HepG2 (cell line): ENCODE data around the gene BST2. TPM values are rescaled to one million over a fixed set of nuclear protein-coding genes. Genes with fewer than 3 reads are reported as not detected.

Source experiments
- ATAD3A ChIP-seq: sonication (generic); formaldehyde crosslinking; IDR thresholded peaks from 2 replicates; pipeline ENCODE4 v1.4.0; 2020; ENCODE audit warnings: missing genetic modification reagents
- ELF1 ChIP-seq: sonication (generic); formaldehyde crosslinking; IDR thresholded peaks from 2 replicates; pipeline ENCODE4 v1.4.0; 2020; ENCODE audit warnings: missing genetic modification reagents
- KAT8 ChIP-seq: IDR thresholded peaks from 2 replicates; pipeline ENCODE4 v1.6.1; 2016; ENCODE audit warnings: missing genetic modification reagents, missing compliant biosample characterization
- KDM1A ChIP-seq: IDR thresholded peaks from 2 replicates; pipeline ENCODE4 v1.6.1; 2016; ENCODE audit warnings: missing compliant biosample characterization
- MAF1 ChIP-seq: sonication (generic); formaldehyde crosslinking; IDR thresholded peaks from 2 replicates; pipeline ENCODE4 v1.5.0; 2020; ENCODE audit warnings: missing genetic modification reagents, borderline replicate concordance
- MED1 ChIP-seq: sonication (generic); formaldehyde crosslinking; IDR thresholded peaks from 2 replicates; pipeline ENCODE4 v1.4.0; 2020; ENCODE audit warnings: missing genetic modification reagents
- RAD51 ChIP-seq: fragments of 450-650 bp; IDR thresholded peaks from 2 replicates; pipeline ENCODE4 v1.6.1; 2016; ENCODE audit warnings: borderline replicate concordance
- REPIN1 ChIP-seq: sonication (generic); formaldehyde crosslinking; IDR thresholded peaks from 2 replicates; pipeline ENCODE4 v1.8.0; 2022; ENCODE audit warnings: missing genetic modification reagents, low read depth, mild to moderate bottlenecking, borderline replicate concordance
- SALL1 ChIP-seq: sonication (generic); formaldehyde crosslinking; IDR thresholded peaks from 2 replicates; pipeline ENCODE4 v1.8.0; 2022; ENCODE audit warnings: mild to moderate bottlenecking, missing genetic modification reagents
- U2AF1 ChIP-seq: fragments of 200-400 bp; formaldehyde crosslinking; optimal IDR thresholded peaks from 2 replicates; pipeline ENCODE3; 2017; ENCODE audit warnings: mild to moderate bottlenecking, low read depth, low read length
- YEATS4 ChIP-seq: sonication (generic); formaldehyde crosslinking; IDR thresholded peaks from 2 replicates; pipeline ENCODE4 v1.4.0; 2020; ENCODE audit warnings: missing genetic modification reagents, borderline replicate concordance
- ZIK1 ChIP-seq: sonication (generic); formaldehyde crosslinking; IDR thresholded peaks from 2 replicates; pipeline ENCODE4 v1.5.0; 2020; ENCODE audit warnings: mild to moderate bottlenecking, low read depth, missing genetic modification reagents, borderline replicate concordance
- ZNF230 ChIP-seq: sonication (generic); formaldehyde crosslinking; IDR thresholded peaks from 2 replicates; pipeline ENCODE4 v1.4.0; 2020; ENCODE audit warnings: mild to moderate bottlenecking, missing genetic modification reagents
- ZNF260 ChIP-seq: sonication (generic); formaldehyde crosslinking; IDR thresholded peaks from 2 replicates; pipeline ENCODE4 v1.4.0; 2020; ENCODE audit warnings: missing genetic modification reagents, low read depth, mild to moderate bottlenecking, borderline replicate concordance
- ZNF33A ChIP-seq: sonication (generic); formaldehyde crosslinking; IDR thresholded peaks from 2 replicates; pipeline ENCODE4 v1.5.1; 2020; ENCODE audit warnings: missing genetic modification reagents, mild to moderate bottlenecking, moderate library complexity, borderline replicate concordance
- ZNF567 ChIP-seq: sonication (generic); formaldehyde crosslinking; IDR thresholded peaks from 2 replicates; pipeline ENCODE4 v1.8.1; 2023; ENCODE audit warnings: mild to moderate bottlenecking, missing genetic modification reagents, borderline replicate concordance
- ZNF569 ChIP-seq: sonication (generic); formaldehyde crosslinking; IDR thresholded peaks from 2 replicates; pipeline ENCODE4 v1.5.0; 2020; ENCODE audit warnings: mild to moderate bottlenecking, missing genetic modification reagents, moderate library complexity, borderline replicate concordance
- ZNF572 ChIP-seq: sonication (generic); formaldehyde crosslinking; IDR thresholded peaks from 2 replicates; pipeline ENCODE4 v1.5.1; 2020; ENCODE audit warnings: mild to moderate bottlenecking, missing genetic modification reagents
- ZNF709 ChIP-seq: sonication (generic); formaldehyde crosslinking; IDR thresholded peaks from 2 replicates; pipeline ENCODE4 v1.5.0; 2020; ENCODE audit warnings: mild to moderate bottlenecking, missing genetic modification reagents
- polyA plus RNA-seq, 8 experiments: library from polyadenylated mRNA; depleted of rRNA in 3 of 8; stranded (reverse) in 7 of 8; unstranded in 1 of 8; fragments of >200 nt; fragmentation: Illumina TruSeq in 4 of 8; extraction: Trizol in 4 of 8; gene quantifications; 2 replicates each; pipeline versions ENCODE4 v1.2.1 to v1.2.3, GENCODE V29; 2011 to 2016; ENCODE audit warnings: low read depth in 4 of 8, missing spikeins in 1 of 8, mixed read lengths in 1 of 8; ENCODE audit not compliant: insufficient read depth in 1 of 8
- total RNA-seq, 5 experiments: library from RNA; depleted of rRNA; stranded (reverse); fragments of >200 nt; fragmentation: Illumina TruSeq; extraction: Trizol; gene quantifications; 2 replicates each; pipeline ENCODE4 v1.2.3, GENCODE V29; 2016; ENCODE audit warnings: low read depth in 1 of 5
- TF ChIP-seq, protein P1 (sequence below): sonication (generic); formaldehyde crosslinking; IDR thresholded peaks from 2 replicates; pipeline ENCODE4 v1.4.0; 2020; ENCODE audit warnings: missing genetic modification reagents, mild to moderate bottlenecking, borderline replicate concordance
- TF ChIP-seq, protein P2 (sequence below): IDR thresholded peaks from 2 replicates; pipeline ENCODE4 v1.6.1; 2016; ENCODE audit warnings: mild to moderate bottlenecking
- TF ChIP-seq, protein P3 (sequence below): sonication (generic); formaldehyde crosslinking; IDR thresholded peaks from 2 replicates; pipeline ENCODE4 v1.4.0; 2020; ENCODE audit warnings: missing genetic modification reagents, borderline replicate concordance

The BST2 gene
- total and polyA plus RNA-seq, 2 of the 13 experiments (the other 11 are each of a cell fraction or from before 2014, with no cell fraction given) = 58.8 to 93.8 TPM

DNA sequence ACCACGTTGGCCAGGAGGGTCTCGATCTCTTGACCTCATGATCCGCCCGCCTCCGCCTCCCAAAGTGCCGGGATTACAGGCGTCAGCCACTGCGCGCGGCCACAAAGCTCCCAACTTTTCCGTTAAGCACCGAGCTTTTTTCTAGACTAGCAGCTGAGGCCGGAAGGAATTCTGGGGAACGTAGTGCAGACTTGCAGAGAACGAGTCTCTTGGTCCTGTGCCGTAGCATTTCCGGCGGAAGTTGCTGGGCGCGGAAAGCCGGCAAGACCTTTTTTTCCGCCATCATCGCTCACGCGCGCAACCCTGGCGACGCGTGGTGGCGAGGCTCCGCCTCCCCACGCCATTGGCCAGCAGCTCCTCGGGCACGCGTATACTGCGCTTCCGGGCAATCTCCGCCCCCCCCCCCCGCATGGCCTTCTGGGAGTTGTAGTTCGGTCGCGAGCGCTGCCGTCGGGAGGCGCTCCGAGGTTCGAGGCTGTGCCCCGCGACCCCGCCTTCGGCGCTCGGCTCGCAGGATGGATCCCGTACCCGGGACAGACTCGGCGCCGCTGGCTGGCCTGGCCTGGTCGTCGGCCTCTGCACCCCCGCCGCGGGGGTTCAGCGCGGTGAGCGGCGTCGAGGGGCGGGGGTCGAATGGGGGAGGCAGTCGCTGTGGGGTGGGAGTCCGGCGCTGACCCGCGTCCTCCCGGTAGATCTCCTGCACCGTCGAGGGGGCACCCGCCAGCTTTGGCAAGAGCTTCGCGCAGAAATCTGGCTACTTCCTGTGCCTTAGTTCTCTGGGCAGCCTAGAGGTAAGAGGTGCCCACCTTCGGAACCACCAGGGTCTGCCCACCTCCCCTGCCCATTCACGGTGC lies 14.4 kb upstream of the BST2 start, which contains the start of gene MVB12A (continued):
- TF ChIP-seq ZNF709 (CRISPR knock-in tag) = no peak
- TF ChIP-seq, protein P1, sequence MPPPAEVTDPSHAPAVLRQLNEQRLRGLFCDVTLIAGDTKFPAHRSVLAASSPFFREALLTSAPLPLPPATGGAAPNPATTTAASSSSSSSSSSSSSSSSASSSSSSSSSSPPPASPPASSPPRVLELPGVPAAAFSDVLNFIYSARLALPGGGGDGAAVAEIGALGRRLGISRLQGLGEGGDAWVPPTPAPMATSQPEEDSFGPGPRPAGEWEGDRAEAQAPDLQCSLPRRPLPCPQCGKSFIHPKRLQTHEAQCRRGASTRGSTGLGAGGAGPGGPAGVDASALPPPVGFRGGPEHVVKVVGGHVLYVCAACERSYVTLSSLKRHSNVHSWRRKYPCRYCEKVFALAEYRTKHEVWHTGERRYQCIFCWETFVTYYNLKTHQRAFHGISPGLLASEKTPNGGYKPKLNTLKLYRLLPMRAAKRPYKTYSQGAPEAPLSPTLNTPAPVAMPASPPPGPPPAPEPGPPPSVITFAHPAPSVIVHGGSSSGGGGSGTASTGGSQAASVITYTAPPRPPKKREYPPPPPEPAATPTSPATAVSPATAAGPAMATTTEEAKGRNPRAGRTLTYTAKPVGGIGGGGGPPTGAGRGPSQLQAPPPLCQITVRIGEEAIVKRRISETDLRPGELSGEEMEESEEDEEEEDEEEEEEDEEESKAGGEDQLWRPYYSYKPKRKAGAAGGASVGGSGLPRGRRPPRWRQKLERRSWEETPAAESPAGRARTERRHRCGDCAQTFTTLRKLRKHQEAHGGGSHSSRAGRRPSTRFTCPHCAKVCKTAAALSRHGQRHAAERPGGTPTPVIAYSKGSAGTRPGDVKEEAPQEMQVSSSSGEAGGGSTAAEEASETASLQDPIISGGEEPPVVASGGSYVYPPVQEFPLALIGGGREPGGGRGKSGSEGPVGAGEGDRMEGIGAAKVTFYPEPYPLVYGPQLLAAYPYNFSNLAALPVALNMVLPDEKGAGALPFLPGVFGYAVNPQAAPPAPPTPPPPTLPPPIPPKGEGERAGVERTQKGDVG (CRISPR knock-in tag) = no peak
- no peak for TF ChIP-seq MAF1 (CRISPR knock-in tag)
- no peak for TF ChIP-seq U2AF1
- TF ChIP-seq, protein P2, sequence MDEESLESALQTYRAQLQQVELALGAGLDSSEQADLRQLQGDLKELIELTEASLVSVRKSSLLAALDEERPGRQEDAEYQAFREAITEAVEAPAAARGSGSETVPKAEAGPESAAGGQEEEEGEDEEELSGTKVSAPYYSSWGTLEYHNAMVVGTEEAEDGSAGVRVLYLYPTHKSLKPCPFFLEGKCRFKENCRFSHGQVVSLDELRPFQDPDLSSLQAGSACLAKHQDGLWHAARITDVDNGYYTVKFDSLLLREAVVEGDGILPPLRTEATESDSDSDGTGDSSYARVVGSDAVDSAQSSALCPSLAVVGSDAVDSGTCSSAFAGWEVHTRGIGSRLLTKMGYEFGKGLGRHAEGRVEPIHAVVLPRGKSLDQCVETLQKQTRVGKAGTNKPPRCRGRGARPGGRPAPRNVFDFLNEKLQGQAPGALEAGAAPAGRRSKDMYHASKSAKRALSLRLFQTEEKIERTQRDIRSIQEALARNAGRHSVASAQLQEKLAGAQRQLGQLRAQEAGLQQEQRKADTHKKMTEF (CRISPR knock-in tag) = peak; percentile 77
- TF ChIP-seq KDM1A (CRISPR knock-in tag) = peak; percentile 34; the same call in 1 of the 2 replicates
- TF ChIP-seq MED1 = peak; percentile 81
- peak; percentile 36; the same call in 1 of the 2 replicates for TF ChIP-seq REPIN1 (CRISPR knock-in tag)
- TF ChIP-seq YEATS4 = peak; percentile 61; the same call in 1 of the 2 replicates
- TF ChIP-seq RAD51 = no peak
- TF ChIP-seq ZNF33A (CRISPR knock-in tag) = 0 out of 2 replicates have a peak, but pooled peaks have one; percentile 67
- peak; percentile 83 for TF ChIP-seq ZNF230 (CRISPR knock-in tag)
- TF ChIP-seq, protein P3, sequence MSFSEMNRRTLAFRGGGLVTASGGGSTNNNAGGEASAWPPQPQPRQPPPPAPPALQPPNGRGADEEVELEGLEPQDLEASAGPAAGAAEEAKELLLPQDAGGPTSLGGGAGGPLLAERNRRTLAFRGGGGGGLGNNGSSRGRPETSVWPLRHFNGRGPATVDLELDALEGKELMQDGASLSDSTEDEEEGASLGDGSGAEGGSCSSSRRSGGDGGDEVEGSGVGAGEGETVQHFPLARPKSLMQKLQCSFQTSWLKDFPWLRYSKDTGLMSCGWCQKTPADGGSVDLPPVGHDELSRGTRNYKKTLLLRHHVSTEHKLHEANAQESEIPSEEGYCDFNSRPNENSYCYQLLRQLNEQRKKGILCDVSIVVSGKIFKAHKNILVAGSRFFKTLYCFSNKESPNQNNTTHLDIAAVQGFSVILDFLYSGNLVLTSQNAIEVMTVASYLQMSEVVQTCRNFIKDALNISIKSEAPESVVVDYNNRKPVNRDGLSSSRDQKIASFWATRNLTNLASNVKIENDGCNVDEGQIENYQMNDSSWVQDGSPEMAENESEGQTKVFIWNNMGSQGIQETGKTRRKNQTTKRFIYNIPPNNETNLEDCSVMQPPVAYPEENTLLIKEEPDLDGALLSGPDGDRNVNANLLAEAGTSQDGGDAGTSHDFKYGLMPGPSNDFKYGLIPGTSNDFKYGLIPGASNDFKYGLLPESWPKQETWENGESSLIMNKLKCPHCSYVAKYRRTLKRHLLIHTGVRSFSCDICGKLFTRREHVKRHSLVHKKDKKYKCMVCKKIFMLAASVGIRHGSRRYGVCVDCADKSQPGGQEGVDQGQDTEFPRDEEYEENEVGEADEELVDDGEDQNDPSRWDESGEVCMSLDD = no peak
- TF ChIP-seq SALL1 (CRISPR knock-in tag) = peak; percentile 66
- TF ChIP-seq ZNF260 (CRISPR knock-in tag) = no peak
- TF ChIP-seq ATAD3A (CRISPR knock-in tag) = no peak
- TF ChIP-seq ELF1 (CRISPR knock-in tag) = peak; percentile 96
- TF ChIP-seq KAT8 = peak; percentile 95
- TF ChIP-seq ZNF567 (CRISPR knock-in tag) = peak; percentile 77; the same call in 1 of the 2 replicates
- TF ChIP-seq ZNF569 (CRISPR knock-in tag) = no peak
- peak; percentile 18; the same call in 1 of the 2 replicates for TF ChIP-seq ZIK1 (CRISPR knock-in tag)
- no peak for TF ChIP-seq ZNF572
- TF ChIP-seq, all 625 proteins: peak for 252
